ENCODE results near the gene PCDHGB6.
"Not testable (repeated sequence)": the region's sequence is repeated elsewhere in the genome, so short reads cannot be mapped to it uniquely, and the experiment has no call there.

The PCDHGB6 gene

GRCh38 chr5:141419074-141419880, 11.5 kb downstream of the PCDHGB6 start:
- DNase-seq (ENCODE audit: low read depth): no peak

GRCh38 chr5:141420855-141421488, 13.2 kb downstream of the PCDHGB6 start, which contains the start of gene PCDHGA11:
Gene PCDHGA11 (plus strand): TSS chr5:141421051. CDS start chr5:141421228, 177 bp downstream.
- DNase-seq (ENCODE audit: low read depth): peak; percentile 22

DNA sequence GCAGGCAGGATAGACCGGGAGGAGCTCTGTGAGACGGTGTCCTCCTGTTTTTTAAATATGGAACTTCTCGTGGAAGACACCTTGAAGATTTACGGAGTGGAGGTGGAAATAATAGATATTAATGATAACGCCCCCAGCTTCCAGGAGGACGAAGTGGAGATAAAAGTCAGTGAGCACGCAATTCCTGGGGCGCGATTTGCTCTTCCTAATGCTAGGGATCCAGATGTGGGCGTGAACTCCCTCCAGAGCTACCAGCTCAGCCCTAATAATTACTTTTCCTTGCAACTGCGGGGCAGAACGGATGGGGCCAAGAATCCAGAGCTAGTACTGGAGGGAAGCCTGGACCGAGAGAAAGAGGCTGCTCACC, 13.7 kb downstream of the PCDHGB6 start:
- no peak for DNase-seq (ENCODE audit: low read depth)

DNA sequence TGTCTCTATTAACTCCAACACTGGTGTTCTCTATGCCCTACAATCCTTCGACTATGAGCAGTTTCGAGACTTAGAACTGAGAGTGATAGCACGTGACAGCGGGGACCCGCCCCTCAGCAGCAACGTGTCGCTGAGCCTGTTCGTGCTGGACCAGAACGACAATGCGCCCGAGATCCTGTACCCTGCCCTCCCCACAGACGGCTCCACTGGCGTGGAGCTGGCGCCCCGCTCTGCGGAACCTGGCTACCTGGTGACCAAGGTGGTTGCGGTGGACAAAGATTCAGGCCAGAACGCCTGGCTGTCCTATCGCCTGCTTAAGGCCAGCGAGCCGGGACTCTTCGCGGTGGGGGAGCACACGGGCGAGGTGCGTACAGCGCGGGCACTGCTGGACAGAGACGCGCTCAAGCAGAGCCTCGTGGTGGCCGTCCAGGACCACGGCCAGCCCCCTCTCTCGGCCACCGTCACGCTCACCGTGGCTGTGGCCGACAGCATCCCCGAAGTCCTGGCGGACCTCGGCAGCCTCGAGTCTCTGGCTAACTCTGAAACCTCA, 15.0 kb downstream of the PCDHGB6 start:
- no peak for DNase-seq (ENCODE audit: low read depth)

DNA sequence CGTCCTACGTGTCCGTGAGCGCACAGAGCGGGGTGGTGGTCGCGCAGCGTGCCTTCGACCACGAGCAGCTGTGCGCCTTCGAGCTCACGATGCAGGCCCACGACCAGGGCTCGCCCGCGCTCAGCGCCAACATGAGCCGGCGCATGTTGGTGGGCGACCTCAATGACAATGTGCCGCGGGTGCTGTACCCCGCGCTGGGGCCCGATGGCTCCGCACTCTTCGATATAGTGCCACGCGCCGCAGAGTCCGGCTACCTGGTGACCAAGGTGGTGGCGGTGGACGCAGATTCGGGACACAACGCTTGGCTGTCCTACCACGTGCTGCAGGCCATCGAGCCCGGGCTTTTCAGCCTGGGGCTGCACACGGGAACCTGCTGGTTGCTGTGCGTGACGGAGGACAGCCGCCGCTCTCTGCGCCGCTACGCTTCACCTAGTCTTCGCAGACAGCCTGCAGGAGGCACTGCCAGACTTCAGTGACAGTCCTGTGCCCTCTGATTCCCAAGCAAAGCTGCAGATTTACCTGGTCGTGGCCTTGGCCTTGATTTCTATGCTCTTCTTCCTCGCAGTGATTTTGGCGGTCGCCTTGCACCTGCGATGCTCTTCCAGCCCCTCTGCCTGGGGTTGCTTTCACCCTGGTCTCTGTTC, 20.1 kb downstream of the PCDHGB6 start:
- DNase-seq (ENCODE audit: low read depth): no peak

DNA sequence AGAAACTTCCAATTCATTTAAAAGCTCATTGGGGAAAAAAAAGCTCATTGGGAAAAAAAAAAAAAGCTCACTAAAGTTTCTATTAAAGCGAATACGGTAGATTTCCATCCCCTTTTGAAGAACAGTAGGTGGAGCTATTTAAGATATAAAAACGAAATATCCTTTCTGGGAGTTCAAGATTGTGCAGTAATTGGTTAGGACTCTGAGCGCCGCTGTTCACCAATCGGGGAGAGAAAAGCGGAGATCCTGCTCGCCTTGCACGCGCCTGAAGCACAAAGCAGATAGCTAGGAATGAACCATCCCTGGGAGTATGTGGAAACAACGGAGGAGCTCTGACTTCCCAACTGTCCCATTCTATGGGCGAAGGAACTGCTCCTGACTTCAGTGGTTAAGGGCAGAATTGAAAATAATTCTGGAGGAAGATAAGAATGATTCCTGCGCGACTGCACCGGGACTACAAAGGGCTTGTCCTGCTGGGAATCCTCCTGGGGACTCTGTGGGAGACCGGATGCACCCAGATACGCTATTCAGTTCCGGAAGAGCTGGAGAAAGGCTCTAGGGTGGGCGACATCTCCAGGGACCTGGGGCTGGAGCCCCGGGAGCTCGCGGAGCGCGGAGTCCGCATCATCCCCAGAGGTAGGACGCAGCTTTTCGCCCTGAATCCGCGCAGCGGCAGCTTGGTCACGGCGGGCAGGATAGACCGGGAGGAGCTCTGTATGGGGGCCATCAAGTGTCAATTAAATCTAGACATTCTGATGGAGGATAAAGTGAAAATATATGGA, 22.7 kb downstream of the PCDHGB6 start, which contains the start of gene PCDHGA12:
TSS of gene PCDHGA12 (plus strand) at position 176 of the 782 bp plus-strand sequence. CDS start at position 429, 253 bp downstream.
- DNase-seq (ENCODE audit: low read depth): no peak

GRCh38 chr5:141431286-141431685, 23.5 kb downstream of the PCDHGB6 start:
- no peak for DNase-seq (ENCODE audit: low read depth)

DNA sequence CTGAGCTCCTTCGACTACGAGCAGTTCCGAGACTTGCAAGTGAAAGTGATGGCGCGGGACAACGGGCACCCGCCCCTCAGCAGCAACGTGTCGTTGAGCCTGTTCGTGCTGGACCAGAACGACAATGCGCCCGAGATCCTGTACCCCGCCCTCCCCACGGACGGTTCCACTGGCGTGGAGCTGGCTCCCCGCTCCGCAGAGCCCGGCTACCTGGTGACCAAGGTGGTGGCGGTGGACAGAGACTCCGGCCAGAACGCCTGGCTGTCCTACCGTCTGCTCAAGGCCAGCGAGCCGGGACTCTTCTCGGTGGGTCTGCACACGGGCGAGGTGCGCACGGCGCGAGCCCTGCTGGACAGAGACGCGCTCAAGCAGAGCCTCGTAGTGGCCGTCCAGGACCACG, 24.5 kb downstream of the PCDHGB6 start:
- DNase-seq (ENCODE audit: low read depth): not testable (repeated sequence)

- not testable (repeated sequence) for DNase-seq (ENCODE audit: low read depth)
Measured at GRCh38 chr5:141432726-141433125, 24.9 kb downstream of the PCDHGB6 start.

DNA sequence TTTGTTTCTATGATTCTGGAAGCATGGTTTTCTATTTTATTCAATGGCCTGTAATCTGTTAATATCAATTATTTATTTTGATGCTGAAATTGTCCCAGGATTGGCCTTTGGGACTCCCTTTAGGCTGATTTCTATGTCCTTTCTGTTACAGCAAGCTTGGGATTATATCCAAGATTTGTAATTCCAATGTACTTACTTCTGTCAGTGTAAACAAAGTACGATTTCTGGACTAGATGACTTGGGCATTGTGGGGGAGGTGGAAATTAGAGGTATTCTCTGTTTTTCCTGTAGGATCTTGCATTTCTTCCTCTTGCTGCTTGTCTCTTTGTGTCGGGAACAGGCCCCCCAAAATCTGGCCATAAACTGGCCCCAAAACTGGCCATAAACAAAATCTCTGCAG, 26.2 kb downstream of the PCDHGB6 start:
- DNase-seq (ENCODE audit: low read depth): no peak

GRCh38 chr5:141437221-141437620, 29.4 kb downstream of the PCDHGB6 start:
- DNase-seq (ENCODE audit: low read depth): no peak

- no peak for DNase-seq (ENCODE audit: low read depth)
Measured at GRCh38 chr5:141439411-141440141, 31.8 kb downstream of the PCDHGB6 start.

GRCh38 chr5:141440341-141440740, 32.5 kb downstream of the PCDHGB6 start:
- DNase-seq (ENCODE audit: low read depth): no peak

DNA sequence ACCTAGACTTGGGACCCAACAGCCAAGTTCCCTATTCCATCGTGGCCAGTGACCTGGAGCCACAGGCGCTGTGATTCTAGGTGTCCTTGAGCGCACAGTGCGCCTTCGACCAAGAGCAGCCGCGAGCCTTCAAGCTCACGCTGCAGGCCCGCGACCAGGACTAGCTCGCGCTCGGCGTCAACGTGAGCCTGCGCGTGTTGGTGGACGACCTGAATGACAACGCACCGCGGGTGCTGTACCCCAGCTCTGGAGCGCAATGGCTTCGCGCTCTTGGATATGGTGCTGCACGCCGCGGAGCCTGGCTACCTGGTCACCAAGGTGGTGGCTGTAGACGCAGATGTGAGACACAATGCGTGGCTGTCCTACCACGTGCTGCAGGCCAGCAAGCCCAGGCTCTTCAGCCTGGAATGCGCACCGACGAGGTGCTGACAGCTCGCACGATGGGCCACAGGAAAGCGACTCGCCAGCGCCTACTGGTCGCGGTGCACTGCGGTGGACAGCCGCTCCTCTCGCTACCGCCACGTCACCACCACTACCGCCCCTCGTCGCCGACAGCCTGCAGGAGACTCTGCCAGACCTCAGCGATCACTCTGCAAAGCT, 33.9 kb downstream of the PCDHGB6 start:
- no peak for DNase-seq (ENCODE audit: low read depth)
